ENCODE measurements around the gene KAT2A. TPM values are rescaled to one million over a fixed set of nuclear protein-coding genes. Genes with fewer than 3 reads are reported as not detected.

Gene KAT2A
- total RNA-seq, 1 donor from 2014 or later, result 63.1 TPM

DNA sequence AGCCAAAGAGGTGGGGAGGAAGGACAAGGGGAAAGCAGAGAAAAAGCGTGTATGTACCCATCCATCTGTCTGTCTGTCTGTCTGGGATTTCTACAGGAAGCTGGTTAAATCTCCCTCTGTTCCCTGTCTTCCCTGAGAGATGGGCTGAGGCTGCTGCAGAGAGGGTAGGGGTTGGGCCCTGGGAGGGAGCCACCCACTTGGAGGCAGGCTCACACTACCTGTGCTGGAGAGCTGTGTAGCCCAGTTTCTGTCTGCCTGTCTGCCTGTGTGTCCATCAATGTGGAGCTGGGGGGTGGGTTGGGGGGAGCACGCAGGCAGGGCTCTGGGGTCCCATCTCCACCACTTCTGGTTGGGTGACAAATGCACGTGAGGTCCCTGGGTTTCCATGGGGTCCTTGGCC is 52.2 kb downstream of the KAT2A start:
- Histone ChIP-seq H3K36me3 (no peaks in the 10 kb centered on the region), H3K27ac (no peak overlapping the region), H3K9me3 (no peaks in the 10 kb centered on the region), H3K27me3 (peaks cover 9% of the 10 kb centered on the region), H3K4me1 (peaks cover 20% of the 10 kb centered on the region), H3K4me3 (no peak overlapping the region)
- no peak for DNase-seq (ENCODE audit: extremely low spot score in 2 of 2)
- TF ChIP-seq POLR2AphosphoS5 (IDR thresholded peaks at IDR 0.05; ENCODE audit: insufficient read depth in 1 of 2, low read depth in 1 of 2) (no peak), POLR2A (IDR thresholded peaks at IDR 0.05) (no peak)
- TF ChIP-seq, protein P1, sequence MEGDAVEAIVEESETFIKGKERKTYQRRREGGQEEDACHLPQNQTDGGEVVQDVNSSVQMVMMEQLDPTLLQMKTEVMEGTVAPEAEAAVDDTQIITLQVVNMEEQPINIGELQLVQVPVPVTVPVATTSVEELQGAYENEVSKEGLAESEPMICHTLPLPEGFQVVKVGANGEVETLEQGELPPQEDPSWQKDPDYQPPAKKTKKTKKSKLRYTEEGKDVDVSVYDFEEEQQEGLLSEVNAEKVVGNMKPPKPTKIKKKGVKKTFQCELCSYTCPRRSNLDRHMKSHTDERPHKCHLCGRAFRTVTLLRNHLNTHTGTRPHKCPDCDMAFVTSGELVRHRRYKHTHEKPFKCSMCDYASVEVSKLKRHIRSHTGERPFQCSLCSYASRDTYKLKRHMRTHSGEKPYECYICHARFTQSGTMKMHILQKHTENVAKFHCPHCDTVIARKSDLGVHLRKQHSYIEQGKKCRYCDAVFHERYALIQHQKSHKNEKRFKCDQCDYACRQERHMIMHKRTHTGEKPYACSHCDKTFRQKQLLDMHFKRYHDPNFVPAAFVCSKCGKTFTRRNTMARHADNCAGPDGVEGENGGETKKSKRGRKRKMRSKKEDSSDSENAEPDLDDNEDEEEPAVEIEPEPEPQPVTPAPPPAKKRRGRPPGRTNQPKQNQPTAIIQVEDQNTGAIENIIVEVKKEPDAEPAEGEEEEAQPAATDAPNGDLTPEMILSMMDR (IDR thresholded peaks at IDR 0.05), result no peak
- intact Hi-C loops (cut with DNase I), result loop anchor here (5.0 kb wide), 1 partner anchor 43 kb away; the partner anchor contains the start of gene DHX58

DNA sequence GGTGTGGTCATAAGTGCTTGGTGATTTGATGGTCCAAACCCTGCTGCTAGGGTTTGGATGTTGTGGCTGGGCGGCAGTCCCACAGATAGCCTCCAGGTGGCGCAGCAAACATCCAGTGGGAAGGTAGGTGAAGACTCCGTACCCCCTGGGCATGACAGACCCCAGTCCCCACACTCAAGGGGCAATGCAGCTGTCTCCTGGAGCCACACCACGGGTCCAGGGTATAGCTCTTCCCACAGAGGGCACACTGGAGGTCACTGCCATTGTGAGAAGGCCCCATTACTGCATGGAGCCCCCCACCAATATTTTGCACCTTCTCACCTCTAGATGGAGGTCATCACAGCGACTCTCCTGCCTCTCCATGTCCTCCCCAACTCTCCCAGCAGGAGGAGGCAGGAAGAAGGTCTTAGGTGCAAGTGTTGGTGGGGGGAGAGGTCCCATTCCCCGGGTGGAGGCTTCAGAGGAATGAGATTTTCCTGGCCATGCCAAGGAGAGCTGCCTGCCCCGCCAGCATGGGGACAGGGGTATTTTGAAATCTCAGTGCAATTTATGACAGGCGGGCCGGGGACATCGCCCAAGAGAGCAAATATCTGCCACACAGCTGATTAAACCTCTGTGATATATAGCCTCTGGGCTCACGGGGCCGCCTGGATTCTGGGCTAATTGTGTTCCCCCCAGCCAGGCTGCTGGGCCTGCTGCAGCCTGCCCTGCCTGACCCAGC is 53.6 kb downstream of the KAT2A start:
- TF ChIP-seq POLR2AphosphoS5 (IDR thresholded peaks at IDR 0.05; ENCODE audit: insufficient read depth in 1 of 2, low read depth in 1 of 2) (peak in 1 of 2 donors; percentile 10), POLR2A (IDR thresholded peaks at IDR 0.05) (no peak)
- TF ChIP-seq, protein P1 (IDR thresholded peaks at IDR 0.05), result peak; percentile 77 to 85 (median 79)
- H3K4me3 ChIP-seq, result no peak overlapping the region
- intact Hi-C loops (cut with DNase I), result loop anchor here (5.0 kb wide), 1 partner anchor 45 kb away; the partner anchor contains the start of gene DHX58

DNA sequence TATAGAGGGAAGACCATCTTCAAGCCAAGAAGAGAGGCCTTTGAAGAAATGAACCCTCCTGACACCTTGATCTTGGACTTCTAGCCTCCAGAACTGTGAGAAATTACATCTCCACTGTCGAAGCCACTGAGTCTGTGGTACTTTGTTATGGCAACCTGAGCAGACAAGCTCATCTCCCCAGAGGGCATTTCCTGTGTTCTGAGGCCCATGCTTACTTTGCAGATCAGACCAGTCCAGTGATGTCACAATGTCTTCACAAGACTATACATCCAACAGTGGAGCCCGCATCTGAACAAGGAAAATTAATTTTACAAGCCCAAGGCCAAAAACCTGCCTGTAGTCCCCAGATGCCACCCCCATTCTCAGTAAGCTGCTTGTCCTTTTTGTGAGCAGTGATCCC is 56.0 kb downstream of the KAT2A start:
- DNase-seq (ENCODE audit: extremely low spot score in 2 of 2), result no peak
- Histone ChIP-seq H3K27me3 (no peaks in the 10 kb centered on the region), H3K4me3 (no peak overlapping the region), H3K9me3 (no peaks in the 10 kb centered on the region), H3K36me3 (no peaks in the 10 kb centered on the region), H3K27ac (no peak overlapping the region), H3K4me1 (peaks cover 7% of the 10 kb centered on the region)
- intact Hi-C loops (cut with DNase I), result loop anchor here (5.0 kb wide), 1 partner anchor 47 kb away; the partner anchor contains the start of gene DHX58
- no peak for TF ChIP-seq POLR2AphosphoS5 (IDR thresholded peaks at IDR 0.05; ENCODE audit: insufficient read depth in 1 of 2, low read depth in 1 of 2)
- TF ChIP-seq, protein P1 (IDR thresholded peaks at IDR 0.05), result no peak
- TF ChIP-seq POLR2A (IDR thresholded peaks at IDR 0.05), result no peak

More for the DNA sequence above, 53.6 kb downstream of the KAT2A start:
- peaks cover 18% of the 10 kb centered on the region for H3K4me1 ChIP-seq
- no peaks in the 10 kb centered on the region for H3K36me3 ChIP-seq
- H3K27me3 ChIP-seq, result peaks cover 5% of the 10 kb centered on the region
- no peaks in the 10 kb centered on the region for H3K9me3 ChIP-seq
- no peak overlapping the region for H3K27ac ChIP-seq
- DNase-seq (ENCODE audit: extremely low spot score in 2 of 2), result no peak

Other genes starting within 250 kb of the KAT2A start
- gene ACLY, start 202.4 kb downstream of the KAT2A start, total RNA-seq, result 74.9 TPM
- 1.7 TPM for gene ODAD4, start 190.8 kb downstream of the KAT2A start, total RNA-seq
- gene CNP, start 154.6 kb downstream of the KAT2A start, total RNA-seq, result 54.0 TPM
- 60.2 TPM for gene DNAJC7, start 103.9 kb downstream of the KAT2A start, total RNA-seq
- gene NKIRAS2, start 101.3 kb downstream of the KAT2A start, total RNA-seq, result 28.7 TPM
- 0.49 TPM for gene C17orf113, start 70.8 kb downstream of the KAT2A start, total RNA-seq
- gene ZNF385C, start 22.9 kb downstream of the KAT2A start, total RNA-seq, result 0.49 TPM
- gene DHX58, start 8.7 kb downstream of the KAT2A start, total RNA-seq, result 8.1 TPM
- gene HSPB9, start 1.4 kb upstream of the KAT2A start, total RNA-seq, result 1.2 TPM
- 111 TPM for gene RAB5C, start 33.6 kb upstream of the KAT2A start, total RNA-seq
- not detected for gene KCNH4, start 59.8 kb upstream of the KAT2A start, total RNA-seq
- not detected for gene HCRT, start 64.1 kb upstream of the KAT2A start, total RNA-seq
- gene GHDC, start 73.1 kb upstream of the KAT2A start, total RNA-seq, result 35.1 TPM
- gene STAT5B, start 155.0 kb upstream of the KAT2A start, total RNA-seq, result 74.6 TPM
- 38.3 TPM for gene STAT5A, start 167.1 kb upstream of the KAT2A start, total RNA-seq